Kidney epithelial cell (primary cell): Measurements from ENCODE around the gene IGSF21. TPM values are rescaled to one million over a fixed set of nuclear protein-coding genes. Genes with fewer than 3 reads are reported as not detected.

Experiments used
- DNase-seq: peaks from one replicate; pipeline ENCODE4 v3.0.0-alpha.2; 2010; ENCODE audit warnings: low read depth
- H3K27me3 ChIP-seq: 2 replicates; pipeline ENCODE4 v1.6.0; 2011; ENCODE audit warnings: low read length; ENCODE audit not compliant: control insufficient read depth, insufficient read depth
- H3K36me3 ChIP-seq: 2 replicates; pipeline ENCODE4 v1.5.1; 2011; ENCODE audit warnings: low read length; ENCODE audit not compliant: control insufficient read depth, insufficient read depth
- H3K4me3 ChIP-seq: 2 replicates; pipeline ENCODE4 v1.5.1; 2011; ENCODE audit warnings: low read depth, mild to moderate bottlenecking, control low read depth, low read length
- CTCF ChIP-seq: IDR thresholded peaks from 2 replicates; pipeline ENCODE4 v1.5.1; 2011; ENCODE audit warnings: mild to moderate bottlenecking, moderate library complexity, low read length, control low read depth, inconsistent platforms; ENCODE audit not compliant: insufficient read depth, poor library complexity, severe bottlenecking
- total RNA-seq: library from RNA; depleted of rRNA; stranded (reverse); fragments of >200 nt; gene quantifications from 2 replicates; pipeline ENCODE4 v1.2.3, GENCODE V29; 2015

Gene IGSF21
- total RNA-seq, 1 donor from 2014 or later = not detected

GRCh38 chr1:18170444-18170843, 62.8 kb downstream of the IGSF21 start:
- Histone ChIP-seq H3K27me3 (peaks cover 10% of the 10 kb centered on the region), H3K4me3 (no peak overlapping the region), H3K36me3 (no peaks in the 10 kb centered on the region)
- DNase-seq = no peak
- no peak for TF ChIP-seq CTCF

- no peak for DNase-seq
- no peak for TF ChIP-seq CTCF
- Histone ChIP-seq H3K36me3 (no peaks in the 10 kb centered on the region), H3K27me3 (peaks cover 26% of the 10 kb centered on the region), H3K4me3 (no peak overlapping the region)
Measured at GRCh38 chr1:18174037-18174436, 66.4 kb downstream of the IGSF21 start.

DNA sequence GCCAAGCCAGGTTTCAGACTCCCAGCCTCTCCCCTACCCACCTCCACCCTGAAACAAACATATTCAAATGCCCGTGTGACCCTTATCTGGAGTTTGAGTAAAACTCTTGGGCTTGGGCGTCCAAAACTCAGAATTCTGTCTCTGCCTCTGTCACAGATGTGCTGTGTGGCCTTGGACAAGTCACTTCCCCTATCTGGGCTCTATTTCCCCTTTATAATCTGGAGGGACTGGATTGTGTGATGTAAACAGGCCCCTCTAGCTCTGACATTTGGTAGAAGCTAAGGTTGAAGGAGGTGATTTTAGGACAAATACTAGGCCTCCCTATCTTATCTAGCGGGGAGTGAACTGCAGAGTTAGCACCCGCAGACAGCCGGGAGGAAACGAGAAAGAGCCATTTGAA, 67.5 kb downstream of the IGSF21 start:
- TF ChIP-seq CTCF = no peak
- DNase-seq = no peak
- Histone ChIP-seq H3K4me3 (no peak overlapping the region), H3K27me3 (peaks cover 27% of the 10 kb centered on the region), H3K36me3 (no peaks in the 10 kb centered on the region)

- no peak for TF ChIP-seq CTCF
- H3K27me3 ChIP-seq = peaks cover 27% of the 10 kb centered on the region
- no peak overlapping the region for H3K4me3 ChIP-seq
- no peak for DNase-seq
- H3K36me3 ChIP-seq = no peaks in the 10 kb centered on the region
Measured at GRCh38 chr1:18175530-18176377, 68.2 kb downstream of the IGSF21 start.

- no peaks in the 10 kb centered on the region for H3K36me3 ChIP-seq
- H3K4me3 ChIP-seq = no peak overlapping the region
- peaks cover 27% of the 10 kb centered on the region for H3K27me3 ChIP-seq
- DNase-seq = no peak
- no peak for TF ChIP-seq CTCF
Measured at GRCh38 chr1:18176619-18177018, 69.0 kb downstream of the IGSF21 start.

DNA sequence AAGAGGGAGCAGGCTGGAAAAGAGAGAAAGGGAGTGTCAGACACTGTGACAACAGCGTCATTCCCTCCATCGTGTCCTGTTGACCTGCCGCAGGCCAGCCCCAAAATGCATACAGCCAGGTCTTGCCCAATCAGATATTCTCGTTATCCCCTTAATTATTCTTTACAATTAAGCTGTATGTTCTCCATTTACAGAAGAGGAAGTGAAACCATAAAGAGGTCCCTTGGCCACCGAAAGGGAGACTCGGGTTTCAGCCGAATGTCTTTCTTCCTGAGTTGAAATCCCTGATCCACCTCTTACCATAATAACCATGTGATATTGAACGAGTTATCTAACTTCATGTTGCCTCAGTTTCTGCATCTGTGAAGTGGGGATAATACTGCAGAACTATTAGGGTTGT, 70.5 kb downstream of the IGSF21 start:
- peaks cover 27% of the 10 kb centered on the region for H3K27me3 ChIP-seq
- no peak for TF ChIP-seq CTCF
- no peak overlapping the region for H3K4me3 ChIP-seq
- H3K36me3 ChIP-seq = no peaks in the 10 kb centered on the region
- no peak for DNase-seq
